ENCODE results near the gene NUTM1. TPM values are rescaled to one million over a fixed set of nuclear protein-coding genes. Genes with fewer than 3 reads are reported as not detected.
A peak's percentile ranks its signal among the peaks of the same experiment; 100 is the strongest.
"Not testable (repeated sequence)": the region's sequence is repeated elsewhere in the genome, so short reads cannot be mapped to it uniquely, and the experiment has no call there.

Gene NUTM1
- total and polyA plus RNA-seq, 5 donors from 2014 or later: not detected

- Mint-ChIP-seq H3K9me3 (peaks cover 0 to 2% (median 0%) of the 10 kb centered on the region in 7 donors), H3K4me1 (peaks cover 25 to 65% (median 34%) of the 10 kb centered on the region in 4 donors), H3K27ac (peak within 1 kb of the TSS; percentile 96 to 99 (median 99)), H3K27me3 (no peaks in the 10 kb centered on the region), H3K4me3 (peak within 1 kb of the TSS in 3 of 4 donors; percentile 99), H3K36me3 (peaks cover 16% of the 10 kb centered on the region)
- DNase-seq (peak; percentile 89 to 94 (median 91)), ATAC-seq (ENCODE audit: low read depth in 2 of 2) (peak; percentile 82 to 85)
- Histone ChIP-seq H3K36me3 (ENCODE audit: control insufficient read depth, insufficient read depth, low read length) (peaks cover 14% of the 10 kb centered on the region), H3K27ac (ENCODE audit: insufficient read depth, low read length, poor library complexity, severe bottlenecking) (peak within 1 kb of the TSS; percentile 87), H3K4me3 (ENCODE audit: low read depth, low read length) (peak within 1 kb of the TSS; percentile 97), H3K4me1 (ENCODE audit: control insufficient read depth, insufficient read depth, low read length, poor library complexity, severe bottlenecking) (peaks cover 66% of the 10 kb centered on the region), H3K27me3 (ENCODE audit: control insufficient read depth, insufficient read depth, low read length) (no peaks in the 10 kb centered on the region), H3K9me3 (ENCODE audit: control insufficient read depth in 2 of 2, low read length in 2 of 2) (no peaks in the 10 kb centered on the region)
These were observed 5.4 kb upstream of the NUTM1 start, which contains the start of gene SLC12A6 for GRCh38 chr15:34337557-34338306. Gene SLC12A6, minus strand, starts transcription at chr15:34337781. Its CDS starts 1,101 bp downstream, at chr15:34336680.

DNA sequence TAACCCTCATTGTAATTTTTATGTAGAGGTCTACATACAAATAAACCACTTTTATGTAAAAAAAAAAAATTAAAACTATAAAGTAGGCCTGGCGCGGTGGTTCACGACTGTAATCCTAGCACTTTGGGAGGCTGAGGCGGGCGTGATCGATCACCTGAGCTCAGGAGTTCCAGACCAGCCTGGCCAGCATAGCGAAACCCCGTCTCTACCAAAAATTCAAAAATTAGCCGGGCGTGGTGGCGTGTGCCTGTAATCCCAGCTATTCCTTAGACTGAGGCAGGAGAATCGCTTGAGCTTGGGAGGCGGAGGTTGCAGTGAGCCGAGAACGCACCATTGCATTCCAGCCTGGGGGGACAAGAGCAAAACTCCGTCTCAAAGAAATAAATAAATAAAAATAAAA is 4.8 kb upstream of the NUTM1 start:
- no peaks in the 10 kb centered on the region for H3K27me3 Mint-ChIP-seq
- no peaks in the 10 kb centered on the region for H3K27me3 ChIP-seq (ENCODE audit: control insufficient read depth, insufficient read depth, low read length)
- H3K27ac Mint-ChIP-seq: peak overlapping the region in 1 of 3 donors; percentile 96
- H3K4me3 Mint-ChIP-seq: peak overlapping the region in 2 of 4 donors; percentile 48 to 82
- H3K4me3 ChIP-seq (ENCODE audit: low read depth, low read length): peak overlapping the region; percentile 67
- ATAC-seq (ENCODE audit: low read depth in 2 of 2) (no peak), DNase-seq (no peak)
- H3K4me1 ChIP-seq (ENCODE audit: control insufficient read depth, insufficient read depth, low read length, poor library complexity, severe bottlenecking): peaks cover 63% of the 10 kb centered on the region
- peaks cover 25 to 59% (median 33%) of the 10 kb centered on the region in 4 donors for H3K4me1 Mint-ChIP-seq
- H3K9me3 Mint-ChIP-seq: peaks cover 0 to 2% (median 0%) of the 10 kb centered on the region in 7 donors
- H3K36me3 Mint-ChIP-seq: peaks cover 16% of the 10 kb centered on the region
- H3K27ac ChIP-seq (ENCODE audit: insufficient read depth, low read length, poor library complexity, severe bottlenecking): peak overlapping the region; percentile 87
- no peaks in the 10 kb centered on the region for H3K9me3 ChIP-seq (ENCODE audit: control insufficient read depth in 2 of 2, low read length in 2 of 2)
- peaks cover 14% of the 10 kb centered on the region for H3K36me3 ChIP-seq (ENCODE audit: control insufficient read depth, insufficient read depth, low read length)

DNA sequence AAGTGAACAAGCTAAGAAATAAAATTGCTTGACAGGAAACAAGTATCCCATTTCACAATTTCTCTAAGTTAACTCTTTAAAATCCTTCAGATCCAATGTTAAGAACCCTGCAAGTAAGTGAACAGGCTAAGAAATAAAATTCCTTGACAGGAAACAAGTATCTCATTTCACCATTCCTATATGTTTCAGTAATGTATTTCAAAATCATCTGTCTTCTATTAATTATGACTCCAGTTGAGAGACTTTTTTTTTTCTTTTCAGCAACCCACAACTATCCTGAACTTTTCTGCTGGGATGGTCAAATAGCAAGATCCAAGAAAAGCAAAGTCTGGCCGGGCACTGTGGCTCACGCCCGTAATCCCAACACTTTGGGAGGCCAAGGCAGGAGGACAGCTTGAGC is 3.2 kb upstream of the NUTM1 start:
- peak overlapping the region; percentile 16 for H3K27ac ChIP-seq (ENCODE audit: insufficient read depth, low read length, poor library complexity, severe bottlenecking)
- Mint-ChIP-seq H3K27ac (peak overlapping the region in 1 of 3 donors; percentile 20), H3K27me3 (no peaks in the 10 kb centered on the region), H3K4me3 (peak overlapping the region in 2 of 4 donors; percentile 27 to 58), H3K36me3 (peaks cover 16% of the 10 kb centered on the region), H3K9me3 (peaks cover 0 to 2% (median 0%) of the 10 kb centered on the region in 7 donors), H3K4me1 (peaks cover 23 to 48% (median 29%) of the 10 kb centered on the region in 4 donors)
- H3K27me3 ChIP-seq (ENCODE audit: control insufficient read depth, insufficient read depth, low read length): no peaks in the 10 kb centered on the region
- H3K36me3 ChIP-seq (ENCODE audit: control insufficient read depth, insufficient read depth, low read length): peaks cover 14% of the 10 kb centered on the region
- H3K4me3 ChIP-seq (ENCODE audit: low read depth, low read length): no peak overlapping the region
- ATAC-seq (ENCODE audit: low read depth in 2 of 2) (no peak), DNase-seq (no peak)
- H3K4me1 ChIP-seq (ENCODE audit: control insufficient read depth, insufficient read depth, low read length, poor library complexity, severe bottlenecking): peaks cover 47% of the 10 kb centered on the region
- H3K9me3 ChIP-seq (ENCODE audit: control insufficient read depth in 2 of 2, low read length in 2 of 2): no peaks in the 10 kb centered on the region

- Mint-ChIP-seq H3K4me1 (peaks cover 14 to 38% (median 20%) of the 10 kb centered on the region in 4 donors), H3K27ac (peak overlapping the region in 2 of 3 donors; percentile 93 to 97), H3K4me3 (peak overlapping the region in 1 of 4 donors; percentile 83), H3K9me3 (peaks cover 0 to 2% (median 0%) of the 10 kb centered on the region in 7 donors), H3K36me3 (peaks cover 16% of the 10 kb centered on the region), H3K27me3 (no peaks in the 10 kb centered on the region)
- H3K27ac ChIP-seq (ENCODE audit: insufficient read depth, low read length, poor library complexity, severe bottlenecking): peak overlapping the region; percentile 23
- no peak for ATAC-seq (ENCODE audit: low read depth in 2 of 2)
- no peak for DNase-seq
- peak overlapping the region; percentile 99 for H3K4me3 ChIP-seq (ENCODE audit: low read depth, low read length)
- peaks cover 32% of the 10 kb centered on the region for H3K4me1 ChIP-seq (ENCODE audit: control insufficient read depth, insufficient read depth, low read length, poor library complexity, severe bottlenecking)
- no peaks in the 10 kb centered on the region for H3K9me3 ChIP-seq (ENCODE audit: control insufficient read depth in 2 of 2, low read length in 2 of 2)
- no peaks in the 10 kb centered on the region for H3K27me3 ChIP-seq (ENCODE audit: control insufficient read depth, insufficient read depth, low read length)
- peaks cover 14% of the 10 kb centered on the region for H3K36me3 ChIP-seq (ENCODE audit: control insufficient read depth, insufficient read depth, low read length)
These were observed 1.5 kb upstream of the NUTM1 start for GRCh38 chr15:34341381-34342212.

GRCh38 chr15:34342213-34342736 is 840 bp upstream of the NUTM1 start:
- not testable (repeated sequence) for H3K9me3 Mint-ChIP-seq; DNase-seq; ATAC-seq (ENCODE audit: low read depth in 2 of 2); H3K27me3 ChIP-seq (ENCODE audit: control insufficient read depth, insufficient read depth, low read length); H3K27me3 Mint-ChIP-seq; H3K9me3 ChIP-seq (ENCODE audit: control insufficient read depth in 2 of 2, low read length in 2 of 2); H3K4me3 Mint-ChIP-seq
- Mint-ChIP-seq H3K4me1 (peaks cover 14 to 33% (median 16%) of the 10 kb centered on the region in 4 donors), H3K27ac (peak overlapping the region in 2 of 3 donors; percentile 93 to 97), H3K36me3 (peaks cover 16% of the 10 kb centered on the region)
- Histone ChIP-seq H3K4me1 (ENCODE audit: control insufficient read depth, insufficient read depth, low read length, poor library complexity, severe bottlenecking) (peaks cover 29% of the 10 kb centered on the region), H3K27ac (ENCODE audit: insufficient read depth, low read length, poor library complexity, severe bottlenecking) (peak overlapping the region; percentile 90), H3K36me3 (ENCODE audit: control insufficient read depth, insufficient read depth, low read length) (peaks cover 14% of the 10 kb centered on the region), H3K4me3 (ENCODE audit: low read depth, low read length) (peak overlapping the region; percentile 99)

- Histone ChIP-seq H3K27me3 (ENCODE audit: control insufficient read depth, insufficient read depth, low read length) (no peaks in the 10 kb centered on the region), H3K36me3 (ENCODE audit: control insufficient read depth, insufficient read depth, low read length) (no peaks in the 10 kb centered on the region), H3K4me1 (ENCODE audit: control insufficient read depth, insufficient read depth, low read length, poor library complexity, severe bottlenecking) (peaks cover 3% of the 10 kb centered on the region), H3K27ac (ENCODE audit: insufficient read depth, low read length, poor library complexity, severe bottlenecking) (no peak overlapping the region), H3K9me3 (ENCODE audit: control insufficient read depth in 2 of 2, low read length in 2 of 2) (no peaks in the 10 kb centered on the region), H3K4me3 (ENCODE audit: low read depth, low read length) (no peak overlapping the region)
- no peaks in the 10 kb centered on the region for H3K27me3 Mint-ChIP-seq
- H3K36me3 Mint-ChIP-seq: peaks cover 5% of the 10 kb centered on the region
- no peaks in the 10 kb centered on the region for H3K4me1 Mint-ChIP-seq
- no peak overlapping the region for H3K27ac Mint-ChIP-seq
- ATAC-seq (ENCODE audit: low read depth in 2 of 2): no peak
- peaks cover 0 to 2% (median 0%) of the 10 kb centered on the region in 7 donors for H3K9me3 Mint-ChIP-seq
- DNase-seq: no peak
- H3K4me3 Mint-ChIP-seq: no peak overlapping the region
These were observed 5.0 kb downstream of the NUTM1 start for GRCh38 chr15:34347951-34348638.

DNA sequence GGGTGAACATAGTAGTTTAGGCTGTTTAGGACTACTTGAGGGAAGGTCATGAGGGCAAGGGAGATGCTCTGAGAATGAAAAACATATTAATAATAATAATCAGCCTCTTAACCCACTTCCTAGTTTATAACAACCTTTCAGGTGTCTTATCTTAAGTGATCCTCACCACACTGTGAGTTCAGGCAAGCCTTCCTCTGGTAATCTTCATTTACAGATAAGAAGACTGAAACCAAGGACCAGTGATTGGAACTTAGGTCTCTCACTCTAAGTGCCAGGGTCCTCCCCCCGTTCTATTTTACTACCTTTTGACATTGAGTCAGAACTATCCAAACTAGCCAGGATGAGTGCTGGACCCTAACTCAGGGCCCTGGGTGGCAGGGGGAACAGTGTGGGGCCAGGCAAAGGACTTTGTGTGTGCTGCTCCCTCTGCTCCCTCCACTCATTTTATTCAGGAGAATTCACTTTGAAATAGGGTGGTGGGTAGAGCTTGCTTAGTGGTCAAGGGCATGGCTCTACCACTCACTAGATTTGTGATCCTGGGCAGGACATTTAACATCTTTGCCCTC is 5.7 kb downstream of the NUTM1 start:
- Mint-ChIP-seq H3K4me1 (no peaks in the 10 kb centered on the region), H3K9me3 (peaks cover 0 to 2% (median 0%) of the 10 kb centered on the region in 7 donors), H3K4me3 (no peak overlapping the region), H3K27me3 (no peaks in the 10 kb centered on the region), H3K36me3 (peaks cover 5% of the 10 kb centered on the region), H3K27ac (peak overlapping the region in 1 of 3 donors; percentile 20)
- H3K36me3 ChIP-seq (ENCODE audit: control insufficient read depth, insufficient read depth, low read length): peaks cover under 1% of the 10 kb centered on the region
- no peak overlapping the region for H3K27ac ChIP-seq (ENCODE audit: insufficient read depth, low read length, poor library complexity, severe bottlenecking)
- no peaks in the 10 kb centered on the region for H3K27me3 ChIP-seq (ENCODE audit: control insufficient read depth, insufficient read depth, low read length)
- no peak overlapping the region for H3K4me3 ChIP-seq (ENCODE audit: low read depth, low read length)
- DNase-seq: no peak
- no peak for ATAC-seq (ENCODE audit: low read depth in 2 of 2)
- H3K9me3 ChIP-seq (ENCODE audit: control insufficient read depth in 2 of 2, low read length in 2 of 2): no peaks in the 10 kb centered on the region
- no peaks in the 10 kb centered on the region for H3K4me1 ChIP-seq (ENCODE audit: control insufficient read depth, insufficient read depth, low read length, poor library complexity, severe bottlenecking)

All from CD4-positive, CD25-positive, alpha-beta regulatory T cell (primary cell).